Measurements from ENCODE around the gene SERAC1.
A peak's percentile ranks its signal among the peaks of the same experiment; 100 is the strongest.

Gene SERAC1

DNA sequence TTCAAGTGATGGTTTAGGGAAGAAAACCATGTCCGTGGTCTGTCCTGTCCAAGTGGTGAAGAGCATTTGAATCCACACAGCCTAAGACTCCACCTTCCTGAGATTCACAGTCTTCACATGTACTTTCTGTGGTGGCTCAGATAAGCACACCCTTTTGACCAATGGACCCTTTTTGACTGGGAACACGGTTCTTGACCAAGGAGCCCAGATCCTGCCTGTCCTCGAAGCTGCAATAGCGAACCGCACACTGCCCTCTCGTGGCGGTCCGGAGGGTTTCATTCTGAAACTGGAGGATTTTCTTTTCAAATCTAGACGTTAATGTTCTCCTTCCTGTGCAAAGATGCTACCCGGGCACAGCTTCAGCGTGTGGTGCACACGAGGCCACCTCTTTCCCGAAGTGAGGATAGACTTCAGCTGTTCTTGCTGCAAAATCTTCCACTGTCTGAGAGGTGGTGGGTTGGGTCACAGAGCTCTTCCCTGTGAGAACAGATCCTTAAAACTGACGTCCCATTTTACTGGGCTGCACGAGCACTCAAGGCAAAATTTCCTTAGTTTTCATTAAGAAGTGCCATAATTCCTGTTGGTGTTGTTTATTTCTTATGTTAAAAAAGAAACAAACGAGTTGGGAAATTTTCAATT lies 95.9 kb downstream of the SERAC1 start:
- peak; percentile 73 for DNase-seq

DNA sequence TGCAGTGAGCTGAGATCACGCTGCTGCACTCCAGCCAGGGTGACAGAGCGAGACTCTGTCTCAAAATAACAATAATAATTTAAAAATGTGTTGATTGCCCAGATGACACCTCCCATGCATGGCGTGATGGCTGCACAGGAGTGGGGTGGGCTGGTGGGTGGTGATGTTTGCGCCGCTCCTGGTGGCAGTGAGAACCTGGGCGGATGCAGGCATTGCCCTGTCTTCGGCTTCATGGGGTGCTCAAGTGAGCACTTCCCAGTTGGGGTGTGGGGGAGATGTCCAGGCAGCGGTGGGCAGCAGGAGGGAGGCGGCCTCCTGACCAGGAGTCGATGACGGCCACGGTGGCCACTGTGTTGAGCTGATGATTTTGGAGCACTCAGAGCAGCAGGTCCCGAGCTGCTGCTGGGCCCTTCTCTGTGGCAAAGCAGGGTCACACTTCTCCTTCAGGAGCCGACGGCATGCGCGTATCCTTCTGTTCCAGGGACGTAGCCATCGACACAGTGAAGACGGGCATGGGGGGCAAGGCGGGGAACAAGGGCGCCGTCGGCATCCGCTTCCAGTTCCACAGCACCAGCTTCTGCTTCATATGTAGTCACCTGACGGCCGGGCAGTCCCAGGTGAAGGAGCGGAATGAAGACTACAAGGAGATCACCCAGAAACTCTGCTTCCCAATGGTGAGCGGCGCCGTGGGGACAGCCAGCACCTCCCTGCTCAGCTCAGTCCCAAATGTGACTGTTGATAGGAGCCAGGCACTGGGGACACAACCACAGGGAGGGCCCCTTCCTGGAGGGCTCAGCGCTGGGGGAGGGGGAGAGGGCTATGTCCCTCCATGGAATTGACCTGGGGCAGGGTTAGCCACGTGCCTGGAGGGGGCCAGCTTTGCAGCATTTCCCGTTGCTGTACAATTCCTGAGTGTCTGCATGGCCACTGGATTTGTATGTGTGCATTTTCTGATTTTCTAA lies 96.7 kb downstream of the SERAC1 start:
- DNase-seq: no peak

DNA sequence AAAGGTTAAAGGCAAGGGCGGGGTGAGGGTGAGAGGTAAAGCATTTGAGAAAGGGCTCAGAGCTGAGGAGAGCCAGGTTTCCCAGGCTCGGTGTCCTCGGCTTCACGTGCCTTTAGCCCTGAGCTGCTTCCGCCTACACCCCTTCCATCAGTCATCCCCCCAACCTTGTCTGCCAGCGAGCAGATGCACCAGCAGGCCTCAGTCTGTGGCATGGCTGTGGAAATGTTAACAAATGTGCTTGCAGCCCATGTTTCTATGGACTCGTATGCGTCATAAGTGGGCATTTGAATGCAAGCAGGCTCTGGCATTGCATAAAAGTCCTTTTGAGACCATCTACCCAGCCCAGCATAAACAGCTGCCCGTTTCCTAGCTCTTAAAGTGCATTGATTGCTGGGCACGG lies 97.5 kb downstream of the SERAC1 start:
- DNase-seq: no peak

DNA sequence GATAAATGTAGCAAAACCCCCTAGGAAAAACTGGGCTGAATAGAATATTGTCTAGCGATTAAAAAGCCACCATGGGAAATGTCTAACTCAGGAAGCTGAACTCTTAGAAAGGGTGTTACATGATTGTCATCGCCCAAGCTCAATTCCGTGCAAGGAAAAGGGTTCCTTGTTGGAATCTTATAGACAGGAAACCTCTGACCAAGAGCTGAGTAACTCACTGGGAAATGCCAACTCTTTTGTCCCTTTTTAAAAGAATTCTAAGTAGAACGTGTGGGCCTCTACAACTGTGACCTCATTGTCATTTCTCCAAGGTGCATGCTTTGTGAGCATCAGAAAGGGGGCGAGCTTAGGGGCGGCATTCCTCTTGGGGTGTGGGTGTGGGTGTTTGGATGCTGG lies 98.3 kb downstream of the SERAC1 start:
- no peak for DNase-seq

DNA sequence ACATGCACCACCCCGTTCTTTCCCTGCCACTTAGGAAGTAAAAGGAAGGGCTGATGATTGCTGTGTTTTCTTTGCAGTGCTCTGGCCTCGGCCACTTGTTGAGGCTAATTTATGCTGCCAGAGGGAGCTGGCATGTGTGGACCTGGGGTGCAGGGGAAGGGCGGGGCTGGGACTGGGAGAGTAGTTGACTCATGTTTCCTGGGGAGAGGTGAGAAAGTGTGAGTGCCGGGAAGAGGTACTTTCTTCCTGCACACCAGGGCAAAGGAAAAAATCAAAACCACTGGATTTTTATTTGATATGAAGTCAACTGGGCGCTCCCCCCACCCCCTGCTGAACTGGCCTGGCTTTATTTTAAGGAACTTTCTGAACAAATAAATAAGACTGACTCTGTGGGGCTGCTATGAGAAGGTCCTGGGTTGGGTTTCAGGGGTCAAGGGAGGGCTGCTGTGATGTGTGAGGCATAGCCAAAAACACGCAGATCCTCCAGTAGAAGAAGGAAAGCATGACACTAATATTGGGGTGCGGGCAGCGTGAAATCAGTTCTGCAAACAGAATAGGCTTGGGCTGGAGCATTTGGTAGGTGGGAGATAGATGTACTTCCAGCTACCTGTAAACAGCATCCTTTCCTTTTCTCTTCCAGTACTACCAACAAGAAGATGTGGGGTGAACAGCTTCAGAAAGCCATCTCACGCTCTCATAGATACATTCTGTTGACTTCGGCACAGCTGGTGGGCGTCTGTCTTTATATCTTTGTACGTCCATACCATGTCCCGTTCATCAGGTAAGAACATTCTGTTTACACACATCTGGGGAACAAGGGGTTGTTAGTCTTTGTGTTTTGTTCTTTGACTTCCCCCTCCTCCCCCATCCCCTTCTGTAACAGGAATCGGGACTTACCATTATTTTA lies 98.9 kb downstream of the SERAC1 start:
- DNase-seq: no peak

DNA sequence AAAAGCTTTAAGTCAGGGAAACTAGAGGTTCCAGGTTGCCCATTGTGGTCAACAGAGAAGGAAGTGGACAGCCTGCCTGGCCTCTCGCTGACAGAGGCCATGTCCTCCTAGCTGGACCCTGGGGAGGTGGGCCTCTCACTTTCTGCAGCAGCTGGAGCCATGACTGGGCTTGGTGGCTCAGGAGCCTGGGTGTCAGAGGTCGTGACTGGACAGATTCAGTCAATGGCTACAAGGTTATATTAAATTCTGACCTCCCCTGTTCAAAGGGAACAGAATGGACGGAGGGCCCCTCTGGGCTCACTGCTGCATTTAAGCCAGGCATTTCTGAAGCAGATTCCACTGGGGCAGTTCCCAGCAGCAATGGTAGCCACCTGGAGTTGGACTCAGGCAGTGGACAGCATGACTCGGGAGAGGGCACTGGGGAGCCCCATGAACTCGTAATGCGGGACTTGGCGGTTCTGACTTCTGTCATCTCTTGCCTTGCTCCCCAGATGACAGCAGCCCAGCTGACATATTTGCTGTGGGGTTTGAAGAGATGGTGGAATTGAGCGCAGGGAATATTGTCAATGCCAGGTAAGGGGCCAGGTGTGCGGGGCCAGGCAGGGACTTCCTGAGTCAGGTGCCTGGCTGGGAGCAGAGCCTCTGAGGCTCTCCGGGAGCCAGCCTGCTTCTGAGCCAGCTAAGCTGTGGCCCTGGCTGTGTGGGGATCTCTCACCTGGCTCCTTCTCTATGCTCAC lies 99.7 kb downstream of the SERAC1 start:
- DNase-seq: no peak

DNA sequence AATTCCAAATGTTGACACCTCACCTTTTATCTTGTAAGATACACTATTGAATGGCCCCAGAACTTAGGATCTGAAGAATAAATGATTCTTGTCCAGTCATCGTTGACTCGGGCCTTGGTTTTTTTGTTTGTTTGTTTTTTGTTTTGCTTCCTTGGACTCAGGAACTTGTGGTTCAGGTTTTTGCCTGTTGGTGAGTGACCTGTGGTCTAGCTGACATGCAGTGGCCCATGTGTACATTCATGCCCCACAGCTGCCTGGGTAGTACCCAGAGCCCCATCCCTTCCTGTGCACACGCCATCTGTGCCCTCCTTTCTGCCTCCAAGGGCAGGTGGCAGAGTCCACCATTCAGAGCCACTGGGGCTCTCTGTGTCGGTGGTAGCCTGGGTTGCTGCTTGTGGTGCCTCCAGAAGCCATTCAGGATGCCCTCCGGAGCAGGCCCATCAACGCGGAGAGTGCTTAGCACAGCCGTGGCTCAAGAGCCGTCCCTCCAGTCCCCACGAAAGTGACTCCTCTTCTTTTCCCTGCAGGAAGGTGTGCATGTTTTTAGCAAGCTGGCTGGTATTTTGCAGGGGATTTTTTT lies 100.5 kb downstream of the SERAC1 start:
- DNase-seq: no peak

DNA sequence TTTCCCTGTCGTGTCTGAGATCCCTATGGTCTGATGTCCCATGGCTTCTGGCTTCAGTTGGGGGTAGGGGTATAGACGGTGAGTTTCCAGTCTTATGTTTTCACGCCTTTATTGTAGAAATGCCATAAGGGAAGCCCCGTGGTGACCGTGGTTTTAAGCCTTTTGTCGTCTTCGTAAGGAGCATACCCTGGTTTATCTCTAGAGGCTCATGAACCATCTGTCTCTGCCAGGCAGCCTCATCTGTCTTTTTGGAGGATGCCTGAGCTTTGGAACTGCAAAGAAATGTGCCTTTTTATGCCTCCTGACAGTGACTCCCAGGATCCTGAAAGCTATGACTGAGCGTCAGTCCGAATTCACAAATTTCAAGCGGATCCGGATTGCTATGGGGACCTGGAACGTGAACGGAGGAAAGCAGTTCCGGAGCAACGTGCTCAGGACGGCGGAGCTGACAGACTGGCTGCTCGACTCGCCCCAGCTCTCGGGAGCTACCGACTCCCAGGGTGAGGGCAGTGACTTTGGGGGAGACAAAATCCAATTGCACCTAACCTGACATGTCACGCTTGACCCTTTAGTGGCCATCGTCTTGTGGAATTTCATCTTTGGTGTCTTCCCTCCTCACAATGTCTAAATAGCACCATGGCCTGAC lies 101.8 kb downstream of the SERAC1 start:
- no peak for DNase-seq

DNA sequence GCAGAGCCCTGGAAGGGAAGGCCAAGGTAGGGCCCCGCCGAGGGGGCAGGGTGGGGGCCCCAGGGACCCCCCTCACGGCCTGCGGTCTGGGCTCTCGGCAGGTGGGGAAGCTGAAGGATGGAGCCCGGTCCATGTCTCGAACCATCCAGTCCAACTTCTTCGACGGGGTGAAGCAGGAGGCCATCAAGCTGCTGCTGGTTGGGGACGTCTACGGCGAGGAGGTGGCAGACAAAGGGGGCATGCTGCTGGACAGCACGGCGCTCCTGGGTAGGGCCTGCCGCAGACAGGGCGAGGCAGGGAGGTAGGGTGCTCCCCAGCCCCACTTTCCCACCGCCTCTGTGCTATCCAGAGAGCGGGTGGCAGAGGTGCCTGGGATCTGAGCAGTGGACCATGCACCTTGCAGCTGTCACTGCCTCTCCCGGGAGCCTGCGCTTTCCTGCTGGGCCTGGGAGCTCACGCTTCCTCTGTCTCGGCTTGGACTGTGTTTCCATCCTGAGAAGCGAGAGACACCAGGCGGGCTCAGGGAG lies 103.3 kb downstream of the SERAC1 start:
- DNase-seq: no peak

DNA sequence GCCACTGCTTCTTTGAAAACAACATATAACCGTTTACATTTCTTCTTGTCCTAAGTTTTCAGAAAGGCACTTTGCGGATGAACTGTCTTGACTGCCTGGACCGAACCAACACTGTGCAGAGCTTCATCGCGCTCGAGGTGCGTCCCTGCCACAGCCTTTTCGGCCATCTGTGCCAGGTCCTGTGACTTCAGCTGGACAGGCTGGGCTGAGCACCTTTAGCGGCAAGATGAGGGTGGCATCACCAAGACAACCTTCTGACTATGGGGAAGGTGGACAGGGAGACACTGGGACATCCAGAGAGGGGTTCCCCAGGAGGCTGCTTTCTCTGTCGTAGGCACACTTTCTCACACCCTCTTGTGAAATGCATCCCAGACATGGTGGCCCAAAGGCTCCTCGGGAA lies 104.3 kb downstream of the SERAC1 start:
- no peak for DNase-seq

DNA sequence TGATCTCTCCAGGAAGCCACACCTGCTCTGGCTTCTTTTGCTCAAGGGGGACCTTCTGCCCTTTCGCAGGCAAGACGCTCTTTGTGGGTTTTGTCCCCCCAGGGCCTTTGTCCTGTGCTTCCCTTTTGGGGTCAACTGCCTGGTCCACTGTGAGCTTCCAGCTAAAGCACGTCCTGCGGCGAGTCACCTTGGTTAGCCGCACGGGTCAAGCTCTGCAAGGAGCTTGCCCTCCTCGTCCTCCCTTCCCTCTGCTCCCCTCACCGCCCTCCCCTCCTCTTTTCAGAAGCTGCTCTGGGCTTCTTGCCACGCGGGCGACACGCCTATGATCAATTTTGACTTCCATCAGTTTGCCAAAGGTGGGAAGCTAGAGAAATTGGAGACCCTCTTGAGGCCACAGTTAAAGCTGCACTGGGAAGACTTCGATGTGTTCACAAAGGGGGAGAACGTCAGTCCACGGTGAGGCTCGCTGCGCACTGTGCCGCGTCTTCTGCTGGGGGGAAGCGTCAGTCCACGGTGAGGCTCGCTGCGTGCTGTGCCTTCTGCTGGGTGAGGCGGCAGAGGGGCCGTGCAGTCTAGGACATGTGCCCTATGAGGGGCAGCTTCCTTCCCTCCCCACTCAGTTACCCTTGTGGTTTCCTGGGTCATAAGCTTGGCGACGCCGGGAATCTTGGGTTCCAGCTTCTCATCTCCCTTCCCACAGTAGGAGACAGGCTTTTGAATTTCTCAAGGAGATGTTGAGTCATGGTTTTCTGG lies 106.2 kb downstream of the SERAC1 start:
- DNase-seq: no peak

DNA sequence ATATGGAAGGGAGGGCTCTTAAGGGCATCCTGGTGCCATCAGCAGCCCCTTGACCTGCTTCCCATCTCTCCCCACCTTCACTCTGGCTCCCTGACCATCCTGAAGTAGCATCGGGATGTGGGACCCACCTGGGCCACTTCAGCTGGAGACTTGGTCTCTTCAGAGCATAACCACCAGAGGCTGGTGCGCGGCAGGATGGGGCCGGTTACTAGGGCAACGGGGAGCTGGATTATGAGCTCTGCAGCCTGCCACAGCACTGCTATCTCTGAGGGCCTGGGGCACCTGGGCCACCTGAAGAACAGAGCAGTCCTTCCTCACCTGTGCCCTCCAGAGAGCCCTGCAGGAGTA lies 106.7 kb downstream of the SERAC1 start:
- no peak for DNase-seq

DNA sequence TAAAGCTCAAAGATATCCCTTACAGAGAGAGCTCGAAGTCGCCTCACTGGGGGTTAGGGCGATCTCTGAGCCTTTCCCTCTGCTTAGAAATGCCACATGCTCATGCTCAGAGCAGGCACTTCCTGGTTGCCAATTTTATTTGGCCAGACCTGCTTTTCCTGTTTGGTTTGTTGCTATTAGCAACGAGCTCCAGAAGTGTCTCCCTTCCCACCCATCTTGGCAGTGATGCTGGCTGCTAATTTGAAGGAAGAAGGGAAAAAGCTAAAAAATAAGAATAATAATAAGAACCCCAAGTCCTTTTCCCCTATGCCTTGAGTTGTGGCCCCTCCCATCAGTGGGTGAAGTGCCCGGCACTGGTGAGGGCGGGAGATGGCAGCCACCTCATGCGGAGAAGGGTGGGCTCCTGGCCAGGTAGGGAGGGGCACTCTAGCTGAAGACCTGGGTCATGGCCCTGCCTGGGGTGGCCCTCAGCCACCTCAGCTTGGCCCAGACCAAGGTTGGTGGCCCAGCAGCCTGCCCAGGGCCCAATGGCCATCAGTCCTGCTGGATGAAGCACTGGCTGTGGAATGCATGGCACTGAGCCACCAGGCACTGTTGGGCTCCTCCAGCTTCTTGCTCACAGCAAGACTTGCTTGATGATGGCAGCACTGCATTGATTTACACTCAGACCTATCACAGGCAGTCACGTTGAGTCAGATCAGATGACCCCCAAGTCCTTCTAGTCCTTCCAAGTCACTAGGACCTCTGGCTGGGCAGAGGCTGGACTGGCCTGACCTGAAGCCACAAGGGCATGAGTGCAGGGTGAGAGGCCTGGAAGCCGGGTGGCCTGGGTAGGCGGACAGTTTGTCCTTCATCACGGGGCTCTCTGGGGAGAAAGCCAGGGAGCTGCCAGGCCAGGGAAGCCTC lies 107.4 kb downstream of the SERAC1 start:
- peak; percentile 85 for DNase-seq
